NK-92 treated with Interleukin-12 subunit alpha and Interleukin-12 subunit beta, amount 100 ng/mL, for 24 hours (cell line): ENCODE data around the gene SLC24A4.

Source experiments
- DNase-seq: peaks from one replicate; lab custom pipeline; 2025; lab: John Stamatoyannopoulos, UW

Gene SLC24A4

GRCh38 chr14:92404018-92404417 is 81.1 kb downstream of the SLC24A4 start:
- no peak for DNase-seq

GRCh38 chr14:92404421-92404820 is 81.5 kb downstream of the SLC24A4 start:
- no peak for DNase-seq

- DNase-seq: no peak
Observed at GRCh38 chr14:92404938-92405337, 82.0 kb downstream of the SLC24A4 start.

- DNase-seq: no peak
Observed at GRCh38 chr14:92407410-92407809, 84.4 kb downstream of the SLC24A4 start.

- DNase-seq: no peak
Observed at GRCh38 chr14:92409043-92409442, 86.1 kb downstream of the SLC24A4 start.

- DNase-seq: no peak
Observed at GRCh38 chr14:92411135-92411534, 88.2 kb downstream of the SLC24A4 start.

- no peak for DNase-seq
Observed at GRCh38 chr14:92411941-92412340, 89.0 kb downstream of the SLC24A4 start.

- DNase-seq: no peak
Observed at GRCh38 chr14:92412912-92413311, 89.9 kb downstream of the SLC24A4 start.

- DNase-seq: no peak
Observed at GRCh38 chr14:92413379-92413778, 90.4 kb downstream of the SLC24A4 start.

- no peak for DNase-seq
Observed at GRCh38 chr14:92414690-92415445, 91.9 kb downstream of the SLC24A4 start.

- no peak for DNase-seq
Observed at GRCh38 chr14:92415969-92416368, 93.0 kb downstream of the SLC24A4 start.

GRCh38 chr14:92416544-92416943 is 93.6 kb downstream of the SLC24A4 start:
- no peak for DNase-seq

GRCh38 chr14:92417759-92418158 is 94.8 kb downstream of the SLC24A4 start:
- DNase-seq: peak; percentile 15

- no peak for DNase-seq
Observed at GRCh38 chr14:92421751-92422150, 98.8 kb downstream of the SLC24A4 start.

GRCh38 chr14:92425101-92425500 is 102.1 kb downstream of the SLC24A4 start:
- no peak for DNase-seq

- DNase-seq: no peak
Observed at GRCh38 chr14:92426237-92426636, 103.3 kb downstream of the SLC24A4 start.

GRCh38 chr14:92427096-92427495 is 104.1 kb downstream of the SLC24A4 start:
- no peak for DNase-seq

GRCh38 chr14:92430686-92431085 is 107.7 kb downstream of the SLC24A4 start:
- no peak for DNase-seq

GRCh38 chr14:92431199-92431725 is 108.3 kb downstream of the SLC24A4 start:
- no peak for DNase-seq

GRCh38 chr14:92433407-92433806 is 110.4 kb downstream of the SLC24A4 start:
- no peak for DNase-seq

GRCh38 chr14:92435154-92435553 is 112.2 kb downstream of the SLC24A4 start:
- DNase-seq: no peak

GRCh38 chr14:92436115-92436776 is 113.3 kb downstream of the SLC24A4 start:
- DNase-seq: no peak

- no peak for DNase-seq
Observed at GRCh38 chr14:92437309-92437708, 114.3 kb downstream of the SLC24A4 start.
